Measurements from ENCODE around the gene RPN2. TPM values are rescaled to one million over a fixed set of nuclear protein-coding genes. Genes with fewer than 3 reads are reported as not detected.

Gene RPN2
- total and polyA plus RNA-seq, 12 donors = 35.7 to 403 (median 224) TPM

- Histone ChIP-seq H3K9me3 (replicated peaks in 1 of 3) (no peaks in the 10 kb centered on the region), H3K4me3 (no peak overlapping the region), H3K36me3 (replicated peaks in 1 of 2) (peaks cover 0 to 73% of the 10 kb centered on the region in 2 donors), H3K27ac (no peak overlapping the region), H3K27me3 (no peaks in the 10 kb centered on the region), H3K4me1 (replicated peaks in 1 of 2) (no peaks in the 10 kb centered on the region)
- intact Hi-C loops (cut with DNase I) = no loop called here
- WGBS, 4 donors = 87 to 97% (median 91%) methylated on average over 3 of the region's 3 CpGs
- no peak for TF ChIP-seq POLR2A (IDR thresholded peaks at IDR 0.05)
- TF ChIP-seq, protein P1, sequence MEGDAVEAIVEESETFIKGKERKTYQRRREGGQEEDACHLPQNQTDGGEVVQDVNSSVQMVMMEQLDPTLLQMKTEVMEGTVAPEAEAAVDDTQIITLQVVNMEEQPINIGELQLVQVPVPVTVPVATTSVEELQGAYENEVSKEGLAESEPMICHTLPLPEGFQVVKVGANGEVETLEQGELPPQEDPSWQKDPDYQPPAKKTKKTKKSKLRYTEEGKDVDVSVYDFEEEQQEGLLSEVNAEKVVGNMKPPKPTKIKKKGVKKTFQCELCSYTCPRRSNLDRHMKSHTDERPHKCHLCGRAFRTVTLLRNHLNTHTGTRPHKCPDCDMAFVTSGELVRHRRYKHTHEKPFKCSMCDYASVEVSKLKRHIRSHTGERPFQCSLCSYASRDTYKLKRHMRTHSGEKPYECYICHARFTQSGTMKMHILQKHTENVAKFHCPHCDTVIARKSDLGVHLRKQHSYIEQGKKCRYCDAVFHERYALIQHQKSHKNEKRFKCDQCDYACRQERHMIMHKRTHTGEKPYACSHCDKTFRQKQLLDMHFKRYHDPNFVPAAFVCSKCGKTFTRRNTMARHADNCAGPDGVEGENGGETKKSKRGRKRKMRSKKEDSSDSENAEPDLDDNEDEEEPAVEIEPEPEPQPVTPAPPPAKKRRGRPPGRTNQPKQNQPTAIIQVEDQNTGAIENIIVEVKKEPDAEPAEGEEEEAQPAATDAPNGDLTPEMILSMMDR (IDR thresholded peaks at IDR 0.05) = no peak
- DNase-seq = no peak
These were observed 61.4 kb downstream of the RPN2 start for GRCh38 chr20:37240337-37241067.

GRCh38 chr20:37242503-37242902, 63.4 kb downstream of the RPN2 start:
- intact Hi-C loops (cut with DNase I) = no loop called here
- no peaks in the 10 kb centered on the region for H3K9me3 ChIP-seq (replicated peaks in 1 of 3)
- no peak overlapping the region for H3K27ac ChIP-seq
- no peak overlapping the region for H3K4me3 ChIP-seq
- H3K4me1 ChIP-seq (replicated peaks in 1 of 2) = no peaks in the 10 kb centered on the region
- DNase-seq = no peak
- H3K36me3 ChIP-seq (replicated peaks in 1 of 2) = peaks cover 0 to 53% of the 10 kb centered on the region in 2 donors
- H3K27me3 ChIP-seq = no peaks in the 10 kb centered on the region
- TF ChIP-seq, protein P1 (IDR thresholded peaks at IDR 0.05) = no peak
- TF ChIP-seq POLR2A (IDR thresholded peaks at IDR 0.05) = no peak
- WGBS, 4 donors = 71 to 84% (median 77%) methylated on average over 4 of the region's 4 CpGs

GRCh38 chr20:37243076-37243936, 64.2 kb downstream of the RPN2 start:
- no peaks in the 10 kb centered on the region for H3K9me3 ChIP-seq (replicated peaks in 1 of 3)
- no peaks in the 10 kb centered on the region for H3K4me1 ChIP-seq (replicated peaks in 1 of 2)
- WGBS, 4 donors = 90 to 93% (median 91%) methylated on average over 16 of the region's 16 CpGs
- peaks cover 0 to 45% of the 10 kb centered on the region in 2 donors for H3K36me3 ChIP-seq (replicated peaks in 1 of 2)
- H3K4me3 ChIP-seq = no peak overlapping the region
- no peak overlapping the region for H3K27ac ChIP-seq
- TF ChIP-seq POLR2A (IDR thresholded peaks at IDR 0.05) = no peak
- TF ChIP-seq, protein P1 (IDR thresholded peaks at IDR 0.05) = no peak
- no peaks in the 10 kb centered on the region for H3K27me3 ChIP-seq
- intact Hi-C loops (cut with DNase I) = no loop called here
- DNase-seq = no peak

DNA sequence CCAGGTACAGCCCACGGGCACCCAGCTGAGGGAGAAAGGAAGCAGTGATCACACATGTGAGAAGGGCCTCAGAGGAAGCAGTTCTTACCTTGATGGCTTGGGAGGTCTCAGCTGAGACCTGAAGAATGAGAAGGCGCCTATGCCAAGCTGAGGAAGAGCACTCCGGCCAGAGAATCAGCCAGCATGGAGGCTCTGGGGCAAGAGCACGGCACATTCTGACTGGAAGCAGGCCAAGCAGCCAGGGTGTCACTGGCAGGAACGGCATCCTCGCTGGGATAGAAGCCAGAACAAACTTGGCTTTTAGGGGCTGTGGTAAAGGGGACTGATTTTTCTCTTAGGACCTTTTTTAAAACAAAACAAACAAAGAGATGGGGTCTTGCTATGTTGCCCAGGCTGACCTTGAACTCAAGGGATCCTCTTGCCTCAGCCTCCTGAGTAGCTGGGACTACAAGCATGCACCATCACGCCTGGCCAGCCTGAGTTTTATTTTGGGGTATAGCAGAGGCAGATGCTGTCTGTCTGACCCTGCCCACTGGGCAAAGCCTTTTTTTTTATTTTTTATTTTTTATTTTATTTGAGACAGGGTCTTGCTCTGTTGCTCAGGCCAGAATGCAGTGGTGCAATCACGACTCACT, 64.9 kb downstream of the RPN2 start:
- DNase-seq = peak in 6 of 7 donors; percentile 53 to 71 (median 66)
- Histone ChIP-seq H3K36me3 (replicated peaks in 1 of 2) (peaks cover 0 to 37% of the 10 kb centered on the region in 2 donors), H3K4me3 (no peak overlapping the region), H3K27ac (no peak overlapping the region), H3K4me1 (replicated peaks in 1 of 2) (no peaks in the 10 kb centered on the region), H3K27me3 (no peaks in the 10 kb centered on the region), H3K9me3 (replicated peaks in 1 of 3) (no peaks in the 10 kb centered on the region)
- no peak for TF ChIP-seq POLR2A (IDR thresholded peaks at IDR 0.05)
- TF ChIP-seq, protein P1 (IDR thresholded peaks at IDR 0.05) = no peak
- intact Hi-C loops (cut with DNase I) = no loop called here
- WGBS, 4 donors = 56 to 66% (median 62%) methylated on average over 5 to 8 of the region's 8 CpGs
